SU-DHL-6 (cell line): ENCODE measurements around the gene PPP3CA.

Experiments
- H2AFZ ChIP-seq: fragments of 200-600 bp; sonication (generic); 2 replicates; pipeline ENCODE4 v1.6.1; 2014; ENCODE audit warnings: low read depth, mild to moderate bottlenecking, moderate library complexity, mixed read lengths, antibody characterized with exemption, low read length; ENCODE audit not compliant: severe bottlenecking
- H3F3A ChIP-seq: fragments of 200-600 bp; shearing (Covaris generic); 2 replicates; pipeline ENCODE4 v1.6.0; 2016; ENCODE audit warnings: antibody characterized with exemption, mild to moderate bottlenecking; ENCODE audit not compliant: insufficient read depth
- H3K27ac ChIP-seq: fragments of 200-600 bp; sonication (generic); 2 replicates; pipeline ENCODE4 v1.5.1; 2016; ENCODE audit warnings: low read depth, mild to moderate bottlenecking, low read length, moderate library complexity, mixed read lengths
- H3K27me3 ChIP-seq: fragments of 200-600 bp; sonication (generic), shearing (Covaris generic); 2 replicates; pipeline ENCODE4 v1.6.0; 2014; ENCODE audit warnings: mild to moderate bottlenecking, low read length
- H3K36me3 ChIP-seq: fragments of 200-600 bp; sonication (generic); 2 replicates; pipeline ENCODE4 v1.6.1; 2014; ENCODE audit warnings: mild to moderate bottlenecking, low read length, mixed read lengths
- H3K4me2 ChIP-seq: fragments of 300-600, 200-600 bp; shearing (Covaris generic), sonication (generic); 2 replicates; pipeline ENCODE4 v1.6.0; 2014; ENCODE audit warnings: low read length, low read depth, mild to moderate bottlenecking; ENCODE audit not compliant: poor library complexity, severe bottlenecking
- H3K4me3 ChIP-seq: fragments of 200-600 bp; sonication (generic); 2 replicates; pipeline ENCODE4 v1.5.1; 2014; ENCODE audit warnings: antibody characterized with exemption, low read length, mild to moderate bottlenecking, mixed read lengths; ENCODE audit not compliant: insufficient read depth, poor library complexity, severe bottlenecking
- H3K79me2 ChIP-seq: fragments of 200-600 bp; sonication (generic); 2 replicates; pipeline ENCODE4 v1.6.1; 2014; ENCODE audit warnings: mild to moderate bottlenecking, low read length, moderate library complexity; ENCODE audit not compliant: insufficient read depth
- H3K9ac ChIP-seq: fragments of 200-600 bp; sonication (generic); 2 replicates; pipeline ENCODE4 v1.7.0; 2014; ENCODE audit warnings: mild to moderate bottlenecking, low read length
- H3K9me2 ChIP-seq: fragments of 200-600 bp; sonication (generic); replicated peaks from 2 replicates; pipeline ENCODE4 v1.6.1; 2014; ENCODE audit warnings: low read length; ENCODE audit not compliant: insufficient read depth
- H3K9me3 ChIP-seq: fragments of 200-600 bp; sonication (generic); 2 replicates; pipeline ENCODE4 v1.6.1; 2014; ENCODE audit warnings: low read length, mixed read lengths; ENCODE audit not compliant: insufficient read depth
- H4K20me1 ChIP-seq: fragments of 200-600 bp; sonication (generic); 2 replicates; pipeline ENCODE4 v1.6.1; 2014; ENCODE audit warnings: low read depth, mild to moderate bottlenecking, antibody characterized with exemption, low read length, moderate library complexity, mixed read lengths
- CTCF ChIP-seq: fragments of 200-600 bp; sonication (generic); IDR thresholded peaks from one replicate; pipeline ENCODE4 v1.5.1; 2017; ENCODE audit warnings: antibody characterized with exemption, mild to moderate bottlenecking, low read length, moderate library complexity; ENCODE audit not compliant: insufficient read depth, poor library complexity, severe bottlenecking
- EZH2phosphoT487 ChIP-seq: fragments of 200-600 bp; sonication (generic), shearing (Covaris generic); conservative IDR thresholded peaks from 2 replicates; pipeline ENCODE4 v1.6.1; 2018; ENCODE audit warnings: mild to moderate bottlenecking, antibody characterized with exemption, low read length, moderate library complexity, mixed read lengths

Gene PPP3CA

GRCh38 chr4:101050088-101050836, 297.1 kb downstream of the PPP3CA start:
- Histone ChIP-seq H3K9ac (no peak overlapping the region), H4K20me1 (no peaks in the 10 kb centered on the region), H3K4me3 (no peak overlapping the region), H3K9me2 (no peaks in the 10 kb centered on the region), H3K4me2 (no peak overlapping the region), H3K27ac (no peak overlapping the region), H3K36me3 (no peaks in the 10 kb centered on the region), H3K9me3 (no peaks in the 10 kb centered on the region), H3F3A (no peaks in the 10 kb centered on the region), H3K79me2 (no peaks in the 10 kb centered on the region), H3K27me3 (no peaks in the 10 kb centered on the region), H2AFZ (no peak overlapping the region)
- TF ChIP-seq EZH2phosphoT487 (no peak), CTCF (no peak)

GRCh38 chr4:101049549-101050001, 297.8 kb downstream of the PPP3CA start:
- no peak overlapping the region for H3K9ac ChIP-seq
- H4K20me1 ChIP-seq, result no peaks in the 10 kb centered on the region
- H2AFZ ChIP-seq, result no peak overlapping the region
- H3K4me3 ChIP-seq, result no peak overlapping the region
- no peak for TF ChIP-seq CTCF
- TF ChIP-seq EZH2phosphoT487, result no peak
- H3K4me2 ChIP-seq, result no peak overlapping the region
- no peaks in the 10 kb centered on the region for H3K36me3 ChIP-seq
- H3F3A ChIP-seq, result no peaks in the 10 kb centered on the region
- no peaks in the 10 kb centered on the region for H3K27me3 ChIP-seq
- H3K79me2 ChIP-seq, result no peaks in the 10 kb centered on the region
- H3K9me2 ChIP-seq, result no peaks in the 10 kb centered on the region
- no peaks in the 10 kb centered on the region for H3K9me3 ChIP-seq
- H3K27ac ChIP-seq, result no peak overlapping the region

- Histone ChIP-seq H3F3A (no peaks in the 10 kb centered on the region), H3K9me3 (no peaks in the 10 kb centered on the region), H3K79me2 (no peaks in the 10 kb centered on the region), H4K20me1 (no peaks in the 10 kb centered on the region), H3K27ac (no peak overlapping the region), H3K4me3 (no peak overlapping the region), H3K4me2 (no peak overlapping the region), H3K27me3 (no peaks in the 10 kb centered on the region), H3K36me3 (no peaks in the 10 kb centered on the region), H2AFZ (no peak overlapping the region), H3K9ac (no peak overlapping the region), H3K9me2 (no peaks in the 10 kb centered on the region)
- TF ChIP-seq EZH2phosphoT487 (no peak), CTCF (no peak)
Observed at GRCh38 chr4:101044766-101045165, 302.6 kb downstream of the PPP3CA start.
